22Rv1 (cell line): ENCODE results near the gene SIAH3.

Experiments
- ZFX ChIP-seq: fragments of 450-650 bp; IDR thresholded peaks from 2 replicates; pipeline ENCODE4 v1.6.1; 2017; ENCODE audit warnings: antibody characterized with exemption, borderline replicate concordance
- TF ChIP-seq, protein P1 (sequence below): fragments of 450-650 bp; IDR thresholded peaks from 2 replicates; pipeline ENCODE4 v1.5.1; 2017; ENCODE audit warnings: mild to moderate bottlenecking

GRCh38 chr13:45850027-45850613, 1.4 kb downstream of the SIAH3 start:
- TF ChIP-seq, protein P1, sequence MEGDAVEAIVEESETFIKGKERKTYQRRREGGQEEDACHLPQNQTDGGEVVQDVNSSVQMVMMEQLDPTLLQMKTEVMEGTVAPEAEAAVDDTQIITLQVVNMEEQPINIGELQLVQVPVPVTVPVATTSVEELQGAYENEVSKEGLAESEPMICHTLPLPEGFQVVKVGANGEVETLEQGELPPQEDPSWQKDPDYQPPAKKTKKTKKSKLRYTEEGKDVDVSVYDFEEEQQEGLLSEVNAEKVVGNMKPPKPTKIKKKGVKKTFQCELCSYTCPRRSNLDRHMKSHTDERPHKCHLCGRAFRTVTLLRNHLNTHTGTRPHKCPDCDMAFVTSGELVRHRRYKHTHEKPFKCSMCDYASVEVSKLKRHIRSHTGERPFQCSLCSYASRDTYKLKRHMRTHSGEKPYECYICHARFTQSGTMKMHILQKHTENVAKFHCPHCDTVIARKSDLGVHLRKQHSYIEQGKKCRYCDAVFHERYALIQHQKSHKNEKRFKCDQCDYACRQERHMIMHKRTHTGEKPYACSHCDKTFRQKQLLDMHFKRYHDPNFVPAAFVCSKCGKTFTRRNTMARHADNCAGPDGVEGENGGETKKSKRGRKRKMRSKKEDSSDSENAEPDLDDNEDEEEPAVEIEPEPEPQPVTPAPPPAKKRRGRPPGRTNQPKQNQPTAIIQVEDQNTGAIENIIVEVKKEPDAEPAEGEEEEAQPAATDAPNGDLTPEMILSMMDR, result no peak
- TF ChIP-seq ZFX, result no peak
